Activated T-cell treated with anti-CD3 and anti-CD28 coated beads, Interleukin-2, amount 50 U/mL, for 4 hours (primary cell): ENCODE data around the gene KTI12. TPM values are rescaled to one million over a fixed set of nuclear protein-coding genes. Genes with fewer than 3 reads are reported as not detected.

Experiments used
- ATAC-seq, 2 donors: fragments of 200-7000 bp; cut with Tn5 transposase; one replicate each; pipeline ENCODE4 v1.10.0; 2021
- DNase-seq: peaks from one replicate; pipeline ENCODE4 v3.0.0-alpha.2; 2020
- H3K27me3 Mint-ChIP-seq: one replicate; pipeline ENCODE4 v1.8.0; 2021; ENCODE audit warnings: low read depth, mixed read lengths
- H3K36me3 Mint-ChIP-seq: one replicate; pipeline ENCODE4 v1.8.0; 2022; ENCODE audit warnings: mixed read lengths; ENCODE audit not compliant: insufficient read depth
- H3K4me1 Mint-ChIP-seq: one replicate; pipeline ENCODE4 v1.8.0; 2021; ENCODE audit warnings: low read depth, mixed read lengths
- H3K4me3 Mint-ChIP-seq: one replicate; pipeline ENCODE4 v1.8.0; 2021; ENCODE audit warnings: mild to moderate bottlenecking, moderate library complexity, mixed read lengths
- H3K9me3 Mint-ChIP-seq: one replicate; pipeline ENCODE4 v1.8.0; 2021; ENCODE audit warnings: mixed read lengths
- total RNA-seq, 3 donors: library from RNA; stranded (reverse); gene quantifications; one replicate each; pipeline ENCODE4 v1.2.1, GENCODE V29; 2021

KTI12 gene
- total RNA-seq, 3 donors from 2014 or later = 26.4 to 27.1 (median 27.1) TPM

- Mint-ChIP-seq H3K4me1 (peaks cover 9% of the 10 kb centered on the region), H3K4me3 (no peak overlapping the region), H3K36me3 (no peaks in the 10 kb centered on the region), H3K27me3 (peaks cover 9% of the 10 kb centered on the region), H3K9me3 (no peaks in the 10 kb centered on the region)
- ATAC-seq (no peak), DNase-seq (no peak)
Observed at GRCh38 chr1:51986718-51987117, 46.9 kb downstream of the KTI12 start.

GRCh38 chr1:51982161-51982560, 51.4 kb downstream of the KTI12 start:
- ATAC-seq = no peak
- Mint-ChIP-seq H3K4me3 (no peak overlapping the region), H3K36me3 (no peaks in the 10 kb centered on the region), H3K4me1 (no peaks in the 10 kb centered on the region), H3K27me3 (no peaks in the 10 kb centered on the region), H3K9me3 (no peaks in the 10 kb centered on the region)
- no peak for DNase-seq

Other genes with a start within 250 kb of the KTI12 start
- gene NRDC, start 155.1 kb downstream of the KTI12 start, total RNA-seq = 100 to 1,000 TPM; 131 to 139 (median 137) TPM
- gene RAB3B, start 43.1 kb downstream of the KTI12 start, total RNA-seq = under 1 TPM; 0.05 to 0.11 (median 0.08) TPM
- gene TXNDC12, start 21.4 kb upstream of the KTI12 start, total RNA-seq = 10 to 100 TPM; 27.2 to 34.8 (median 32.1) TPM
- gene BTF3L4, start 22.5 kb upstream of the KTI12 start, total RNA-seq = 10 to 100 TPM; 48.9 to 52.7 (median 51.4) TPM
- 1 to 10 TPM; 5.4 to 5.9 (median 5.5) TPM for gene ZFYVE9, start 108.3 kb upstream of the KTI12 start, total RNA-seq